Measurements from ENCODE around the gene ARHGAP20.
A peak's percentile ranks its signal among the peaks of the same experiment; 100 is the strongest.

The ARHGAP20 gene

GRCh38 chr11:110600322-110600721 is 111.9 kb downstream of the ARHGAP20 start:
- H3K9ac ChIP-seq (ENCODE audit: low read depth, low read length, poor library complexity): peak overlapping the region; percentile 83
- H2AK5ac ChIP-seq (ENCODE audit: low read depth, low read length): no peak overlapping the region
- H2AFZ ChIP-seq (ENCODE audit: low read length): no peak overlapping the region
- H3K9me3 ChIP-seq (replicated peaks in 1 of 2; ENCODE audit: control insufficient read depth in 2 of 2, insufficient read depth in 1 of 2, low read depth in 1 of 2, low read length in 2 of 2): peaks cover 0 to 12% of the 10 kb centered on the region in 2 donors
- peak overlapping the region; percentile 55 for H3K4ac ChIP-seq (ENCODE audit: low read length)
- H3K27ac ChIP-seq (replicated peaks; ENCODE audit: low read length): no peak overlapping the region
- no peaks in the 10 kb centered on the region for H3K79me1 ChIP-seq (ENCODE audit: low read depth, low read length)
- no peak overlapping the region for H4K8ac ChIP-seq (ENCODE audit: low read depth, low read length)
- no peak overlapping the region for H3K14ac ChIP-seq (ENCODE audit: low read length)
- H2BK120ac ChIP-seq (ENCODE audit: low read depth, low read length): no peak overlapping the region
- H4K91ac ChIP-seq (ENCODE audit: low read depth, low read length, poor library complexity): no peak overlapping the region
- no peak overlapping the region for H3K4me2 ChIP-seq (ENCODE audit: insufficient read depth, low read length, poor library complexity, severe bottlenecking)
- no peak overlapping the region for H2BK15ac ChIP-seq (ENCODE audit: low read length)
- no peak overlapping the region for H2BK12ac ChIP-seq (ENCODE audit: low read length)
- no CpG with 5 or more reads among the region's 4 CpGs for WGBS, 2 donors (ENCODE audit: extremely low coverage in 2 of 2, insufficient read length in 2 of 2, insufficient replicate concordance in 1 of 2)
- no peak overlapping the region for H2BK5ac ChIP-seq (ENCODE audit: low read length)
- no peaks in the 10 kb centered on the region for H3K27me3 ChIP-seq (ENCODE audit: control insufficient read depth in 3 of 3, insufficient read depth in 3 of 3, low read depth in 1 of 3, low read length in 3 of 3)
- no peak for DNase-seq (ENCODE audit: low spot score)
- peak overlapping the region in 1 of 2 donors; percentile 4 for H3K4me3 ChIP-seq (ENCODE audit: low read length in 2 of 2)
- no peaks in the 10 kb centered on the region for H3K36me3 ChIP-seq (replicated peaks in 1 of 2; ENCODE audit: control insufficient read depth in 2 of 2, insufficient read depth in 2 of 2, low read length in 2 of 2)
- no peaks in the 10 kb centered on the region for H3K4me1 ChIP-seq (ENCODE audit: control insufficient read depth in 2 of 2, insufficient read depth in 1 of 2, low read depth in 1 of 2, low read length in 2 of 2)
- peak overlapping the region; percentile 87 for H3K23ac ChIP-seq (ENCODE audit: low read depth, low read length, poor library complexity)
- peak overlapping the region; percentile 80 for H3K18ac ChIP-seq (ENCODE audit: low read length)

- DNase-seq (ENCODE audit: low spot score): no peak
- no CpG with 5 or more reads among the region's 5 CpGs for WGBS, 2 donors (ENCODE audit: extremely low coverage in 2 of 2, insufficient read length in 2 of 2, insufficient replicate concordance in 1 of 2)
- Histone ChIP-seq H4K91ac (ENCODE audit: low read depth, low read length, poor library complexity) (no peak overlapping the region), H3K23ac (ENCODE audit: low read depth, low read length, poor library complexity) (no peak overlapping the region), H2BK12ac (ENCODE audit: low read length) (no peak overlapping the region), H3K4me2 (ENCODE audit: insufficient read depth, low read length, poor library complexity, severe bottlenecking) (no peak overlapping the region), H2BK120ac (ENCODE audit: low read depth, low read length) (no peak overlapping the region), H2BK15ac (ENCODE audit: low read length) (no peak overlapping the region), H3K9ac (ENCODE audit: low read depth, low read length, poor library complexity) (no peak overlapping the region), H3K27ac (replicated peaks; ENCODE audit: low read length) (no peak overlapping the region), H2AFZ (ENCODE audit: low read length) (no peak overlapping the region), H3K27me3 (ENCODE audit: control insufficient read depth in 3 of 3, insufficient read depth in 3 of 3, low read depth in 1 of 3, low read length in 3 of 3) (no peaks in the 10 kb centered on the region), H3K14ac (ENCODE audit: low read length) (no peak overlapping the region), H4K8ac (ENCODE audit: low read depth, low read length) (no peak overlapping the region), H3K36me3 (replicated peaks in 1 of 2; ENCODE audit: control insufficient read depth in 2 of 2, insufficient read depth in 2 of 2, low read length in 2 of 2) (no peaks in the 10 kb centered on the region), H2BK5ac (ENCODE audit: low read length) (peak overlapping the region; percentile 11), H2AK5ac (ENCODE audit: low read depth, low read length) (no peak overlapping the region), H3K4me3 (ENCODE audit: low read length in 2 of 2) (peak overlapping the region in 1 of 2 donors; percentile 16), H3K9me3 (replicated peaks in 1 of 2; ENCODE audit: control insufficient read depth in 2 of 2, insufficient read depth in 1 of 2, low read depth in 1 of 2, low read length in 2 of 2) (peaks cover 0 to 12% of the 10 kb centered on the region in 2 donors), H3K79me1 (ENCODE audit: low read depth, low read length) (no peaks in the 10 kb centered on the region), H3K18ac (ENCODE audit: low read length) (no peak overlapping the region), H3K4ac (ENCODE audit: low read length) (no peak overlapping the region), H3K4me1 (ENCODE audit: control insufficient read depth in 2 of 2, insufficient read depth in 1 of 2, low read depth in 1 of 2, low read length in 2 of 2) (no peaks in the 10 kb centered on the region)
Measured at GRCh38 chr11:110599207-110599606, 113.0 kb downstream of the ARHGAP20 start.

GRCh38 chr11:110598725-110599124 is 113.5 kb downstream of the ARHGAP20 start:
- H2BK12ac ChIP-seq (ENCODE audit: low read length): no peak overlapping the region
- no peak overlapping the region for H3K4me2 ChIP-seq (ENCODE audit: insufficient read depth, low read length, poor library complexity, severe bottlenecking)
- H3K9me3 ChIP-seq (replicated peaks in 1 of 2; ENCODE audit: control insufficient read depth in 2 of 2, insufficient read depth in 1 of 2, low read depth in 1 of 2, low read length in 2 of 2): peaks cover 0 to 12% of the 10 kb centered on the region in 2 donors
- H3K4me3 ChIP-seq (ENCODE audit: low read length in 2 of 2): no peak overlapping the region
- no peak overlapping the region for H4K8ac ChIP-seq (ENCODE audit: low read depth, low read length)
- H2AK5ac ChIP-seq (ENCODE audit: low read depth, low read length): no peak overlapping the region
- peak overlapping the region; percentile 11 for H2BK5ac ChIP-seq (ENCODE audit: low read length)
- H4K91ac ChIP-seq (ENCODE audit: low read depth, low read length, poor library complexity): no peak overlapping the region
- no peak overlapping the region for H3K27ac ChIP-seq (replicated peaks; ENCODE audit: low read length)
- no peak overlapping the region for H2BK15ac ChIP-seq (ENCODE audit: low read length)
- H3K36me3 ChIP-seq (replicated peaks in 1 of 2; ENCODE audit: control insufficient read depth in 2 of 2, insufficient read depth in 2 of 2, low read length in 2 of 2): no peaks in the 10 kb centered on the region
- no peak overlapping the region for H3K18ac ChIP-seq (ENCODE audit: low read length)
- no peak overlapping the region for H2BK120ac ChIP-seq (ENCODE audit: low read depth, low read length)
- H3K23ac ChIP-seq (ENCODE audit: low read depth, low read length, poor library complexity): no peak overlapping the region
- no peaks in the 10 kb centered on the region for H3K4me1 ChIP-seq (ENCODE audit: control insufficient read depth in 2 of 2, insufficient read depth in 1 of 2, low read depth in 1 of 2, low read length in 2 of 2)
- no peak overlapping the region for H3K14ac ChIP-seq (ENCODE audit: low read length)
- H3K79me1 ChIP-seq (ENCODE audit: low read depth, low read length): no peaks in the 10 kb centered on the region
- no peaks in the 10 kb centered on the region for H3K27me3 ChIP-seq (ENCODE audit: control insufficient read depth in 3 of 3, insufficient read depth in 3 of 3, low read depth in 1 of 3, low read length in 3 of 3)
- no peak for DNase-seq (ENCODE audit: low spot score)
- WGBS, 2 donors (ENCODE audit: extremely low coverage in 2 of 2, insufficient read length in 2 of 2, insufficient replicate concordance in 1 of 2): no CpG with 5 or more reads among the region's 1 CpG
- no peak overlapping the region for H2AFZ ChIP-seq (ENCODE audit: low read length)
- H3K4ac ChIP-seq (ENCODE audit: low read length): peak overlapping the region; percentile 37
- H3K9ac ChIP-seq (ENCODE audit: low read depth, low read length, poor library complexity): no peak overlapping the region

GRCh38 chr11:110587972-110588371 is 124.3 kb downstream of the ARHGAP20 start:
- H3K4me3 ChIP-seq (ENCODE audit: low read length in 2 of 2): no peak overlapping the region
- no peak overlapping the region for H2BK15ac ChIP-seq (ENCODE audit: low read length)
- WGBS, 2 donors (ENCODE audit: extremely low coverage in 2 of 2, insufficient read length in 2 of 2, insufficient replicate concordance in 1 of 2): no CpG with 5 or more reads among the region's 4 CpGs
- H3K27ac ChIP-seq (replicated peaks; ENCODE audit: low read length): no peak overlapping the region
- no peaks in the 10 kb centered on the region for H3K4me1 ChIP-seq (ENCODE audit: control insufficient read depth in 2 of 2, insufficient read depth in 1 of 2, low read depth in 1 of 2, low read length in 2 of 2)
- H2AFZ ChIP-seq (ENCODE audit: low read length): no peak overlapping the region
- H3K14ac ChIP-seq (ENCODE audit: low read length): no peak overlapping the region
- H2BK120ac ChIP-seq (ENCODE audit: low read depth, low read length): no peak overlapping the region
- H3K9ac ChIP-seq (ENCODE audit: low read depth, low read length, poor library complexity): no peak overlapping the region
- no peaks in the 10 kb centered on the region for H3K79me1 ChIP-seq (ENCODE audit: low read depth, low read length)
- H3K18ac ChIP-seq (ENCODE audit: low read length): no peak overlapping the region
- H2BK5ac ChIP-seq (ENCODE audit: low read length): no peak overlapping the region
- no peak overlapping the region for H3K4ac ChIP-seq (ENCODE audit: low read length)
- DNase-seq (ENCODE audit: low spot score): no peak
- no peak overlapping the region for H3K4me2 ChIP-seq (ENCODE audit: insufficient read depth, low read length, poor library complexity, severe bottlenecking)
- H3K9me3 ChIP-seq (replicated peaks in 1 of 2; ENCODE audit: control insufficient read depth in 2 of 2, insufficient read depth in 1 of 2, low read depth in 1 of 2, low read length in 2 of 2): no peaks in the 10 kb centered on the region
- H3K23ac ChIP-seq (ENCODE audit: low read depth, low read length, poor library complexity): no peak overlapping the region
- no peak overlapping the region for H2AK5ac ChIP-seq (ENCODE audit: low read depth, low read length)
- no peak overlapping the region for H4K8ac ChIP-seq (ENCODE audit: low read depth, low read length)
- H3K27me3 ChIP-seq (ENCODE audit: control insufficient read depth in 3 of 3, insufficient read depth in 3 of 3, low read depth in 1 of 3, low read length in 3 of 3): no peaks in the 10 kb centered on the region
- H2BK12ac ChIP-seq (ENCODE audit: low read length): no peak overlapping the region
- no peak overlapping the region for H4K91ac ChIP-seq (ENCODE audit: low read depth, low read length, poor library complexity)
- no peaks in the 10 kb centered on the region for H3K36me3 ChIP-seq (replicated peaks in 1 of 2; ENCODE audit: control insufficient read depth in 2 of 2, insufficient read depth in 2 of 2, low read length in 2 of 2)
